ENCODE data around the gene SYT15.
"Not testable (repeated sequence)": the region's sequence is repeated elsewhere in the genome, so short reads cannot be mapped to it uniquely, and the experiment has no call there.

- not testable (repeated sequence) for TF ChIP-seq CTCF (tag by site-specific recombination; IDR thresholded peaks at IDR 0.05); ZNF707 (tag by site-specific recombination; IDR thresholded peaks at IDR 0.05); ZNF580 (tag by site-specific recombination; IDR thresholded peaks at IDR 0.05); ZNF121 (tag by site-specific recombination; IDR thresholded peaks at IDR 0.05); PRDM1 (tag by site-specific recombination; IDR thresholded peaks at IDR 0.05); ZBTB11 (tag by site-specific recombination; conservative IDR thresholded peaks at IDR 0.05; ENCODE audit: low read depth)
Observed at GRCh38 chr10:46582568-46582967, 3.6 kb downstream of the SYT15 start.

Data from HEK293 (cell line).